Measurements from ENCODE around the gene NT5C1B. TPM values are rescaled to one million over a fixed set of nuclear protein-coding genes. Genes with fewer than 3 reads are reported as not detected.

Gene NT5C1B
- total RNA-seq, 1 experiment from 2014 or later = not detected

DNA sequence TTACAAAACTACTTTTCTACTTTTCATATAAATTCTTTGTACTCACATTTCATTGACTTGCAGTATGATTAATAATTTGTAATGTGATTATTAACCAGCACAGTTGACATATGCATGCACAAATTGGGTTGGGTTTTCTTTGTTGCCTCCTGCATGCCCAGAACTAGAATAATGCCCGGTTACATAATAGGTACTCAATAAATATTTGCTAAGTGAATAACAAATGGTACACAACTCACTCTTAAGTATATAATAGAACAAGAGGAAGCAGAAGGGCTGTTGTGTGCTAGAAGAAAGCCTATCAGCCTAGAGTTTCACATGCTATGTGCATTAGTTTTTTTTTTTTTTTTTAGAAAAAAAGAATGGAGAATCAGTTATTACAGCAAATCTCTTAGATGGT, 38.2 kb downstream of the NT5C1B start:
- no peak for DNase-seq (ENCODE audit: low read depth)

- DNase-seq (ENCODE audit: low read depth) = no peak
These were observed 38.9 kb downstream of the NT5C1B start for GRCh38 chr2:18550433-18550832.

DNA sequence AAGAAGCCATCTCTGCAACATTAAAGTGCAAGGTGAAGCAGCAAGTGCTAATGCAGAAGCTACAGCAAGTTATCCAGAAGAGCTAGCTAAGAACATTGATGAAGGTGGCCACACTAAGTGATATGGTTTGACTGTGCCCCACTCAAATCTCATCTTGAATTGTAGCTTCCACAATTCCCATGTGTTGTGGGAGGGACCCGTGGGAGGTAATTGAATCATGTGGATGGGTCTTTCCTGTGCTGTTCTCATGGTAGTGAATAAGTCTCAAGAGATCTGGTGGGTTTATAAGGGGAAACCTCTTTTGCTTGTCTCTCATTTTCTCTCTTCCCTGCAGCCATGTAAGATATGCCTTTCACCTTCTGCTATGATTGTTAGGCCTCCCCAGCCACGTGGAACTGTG, 40.3 kb downstream of the NT5C1B start:
- DNase-seq (ENCODE audit: low read depth) = no peak

- no peak for DNase-seq (ENCODE audit: low read depth)
These were observed 40.7 kb downstream of the NT5C1B start for GRCh38 chr2:18548621-18549020.

DNA sequence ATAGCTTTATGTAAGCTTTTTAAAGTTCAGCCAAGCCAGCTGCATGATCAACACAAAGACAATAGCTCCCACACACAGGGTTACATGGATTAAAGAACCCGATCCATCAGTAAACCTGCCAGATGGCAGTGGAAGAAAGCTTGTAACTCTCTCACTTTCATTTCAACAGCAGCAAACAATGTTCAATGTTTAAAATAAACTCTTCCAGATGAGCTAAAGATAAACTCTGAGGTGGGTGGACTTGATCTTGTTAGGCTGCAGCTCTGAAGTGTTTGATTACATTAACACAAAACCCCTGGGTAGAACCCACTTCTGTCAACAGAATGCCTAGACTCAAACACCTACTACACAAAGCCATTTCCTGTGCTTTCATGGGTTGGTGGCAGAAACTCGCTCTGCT, 42.8 kb downstream of the NT5C1B start:
- no peak for DNase-seq (ENCODE audit: low read depth)

- peak; percentile 73 for DNase-seq (ENCODE audit: low read depth)
These were observed 44.0 kb downstream of the NT5C1B start for GRCh38 chr2:18545384-18545783.

- DNase-seq (ENCODE audit: low read depth) = peak; percentile 20
These were observed 45.2 kb downstream of the NT5C1B start for GRCh38 chr2:18544171-18544570.

DNA sequence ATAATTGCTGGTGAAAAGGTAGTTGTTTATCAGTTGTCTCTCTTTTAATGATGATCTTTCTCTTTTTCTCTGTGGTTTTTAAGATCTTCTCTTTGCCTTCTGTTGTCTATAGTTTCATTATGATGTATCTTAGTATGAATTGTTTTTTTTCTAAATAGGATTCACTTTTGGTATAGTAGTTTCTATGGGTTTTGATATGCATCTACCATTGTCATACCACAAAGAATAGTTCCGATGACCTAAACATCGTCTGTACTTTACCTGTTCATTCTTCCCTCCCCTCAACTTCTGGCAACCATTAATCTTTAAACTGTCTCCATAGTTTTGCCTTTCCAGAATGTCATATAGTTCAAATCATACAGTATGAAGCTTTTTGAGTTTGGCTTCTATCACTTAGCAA, 48.5 kb downstream of the NT5C1B start:
- DNase-seq (ENCODE audit: low read depth) = no peak

DNA sequence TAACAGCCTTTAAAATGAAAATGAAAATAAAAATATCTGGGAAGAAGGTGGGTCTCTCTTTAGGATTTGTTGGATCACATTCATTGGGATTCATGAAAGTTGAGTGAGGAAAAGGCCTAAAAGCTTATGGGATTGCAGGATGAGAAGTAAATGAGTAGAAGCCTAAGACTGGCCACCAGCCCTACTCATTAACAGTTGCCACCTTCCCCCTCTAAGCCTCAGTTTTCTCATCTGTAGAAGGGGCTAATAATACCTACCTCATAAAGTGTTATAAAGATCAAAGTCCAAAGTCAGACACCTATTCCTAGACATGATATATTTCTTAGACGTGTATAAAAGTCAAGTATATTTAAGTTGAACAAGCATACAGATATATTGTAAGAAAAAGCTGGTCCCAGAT, 52.7 kb downstream of the NT5C1B start:
- no peak for DNase-seq (ENCODE audit: low read depth)

DNA sequence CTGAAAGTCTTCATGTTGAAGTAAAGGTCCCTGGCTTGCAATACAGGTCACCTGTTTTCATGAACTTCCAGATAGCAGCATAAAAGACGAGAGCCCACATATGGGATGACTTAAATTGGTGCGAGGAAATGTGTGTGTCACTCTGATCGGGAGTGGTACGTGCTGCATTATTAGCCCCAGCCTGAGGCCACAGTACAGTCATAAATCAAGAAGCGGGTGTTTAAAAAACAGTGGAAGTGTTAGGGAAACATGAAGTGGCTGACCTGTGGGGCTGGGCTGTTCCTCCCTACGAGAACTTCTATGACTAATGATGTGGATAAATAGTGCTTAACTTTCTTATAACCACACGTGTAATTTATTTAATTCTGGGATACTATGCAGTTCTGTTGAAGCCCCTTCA, 53.3 kb downstream of the NT5C1B start:
- DNase-seq (ENCODE audit: low read depth) = no peak

DNA sequence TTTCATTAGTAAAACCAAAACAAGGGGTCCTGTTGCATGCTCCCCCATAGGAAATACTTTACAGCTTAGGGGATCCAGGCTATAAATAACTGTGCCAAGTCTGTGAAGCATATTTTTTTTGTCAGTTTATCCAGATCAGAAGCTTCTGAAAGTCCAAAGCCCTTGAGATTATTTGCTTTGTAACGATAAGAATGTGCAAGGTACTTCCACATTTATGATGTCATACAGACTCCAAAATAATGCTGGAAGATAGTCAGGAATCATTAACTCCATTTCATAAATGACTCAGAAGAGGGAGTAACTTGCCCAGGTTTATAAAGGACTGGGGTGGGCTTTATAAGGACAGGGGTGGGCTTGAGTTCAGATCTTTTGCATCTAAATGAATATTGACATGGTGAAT, 58.2 kb downstream of the NT5C1B start:
- no peak for DNase-seq (ENCODE audit: low read depth)

DNA sequence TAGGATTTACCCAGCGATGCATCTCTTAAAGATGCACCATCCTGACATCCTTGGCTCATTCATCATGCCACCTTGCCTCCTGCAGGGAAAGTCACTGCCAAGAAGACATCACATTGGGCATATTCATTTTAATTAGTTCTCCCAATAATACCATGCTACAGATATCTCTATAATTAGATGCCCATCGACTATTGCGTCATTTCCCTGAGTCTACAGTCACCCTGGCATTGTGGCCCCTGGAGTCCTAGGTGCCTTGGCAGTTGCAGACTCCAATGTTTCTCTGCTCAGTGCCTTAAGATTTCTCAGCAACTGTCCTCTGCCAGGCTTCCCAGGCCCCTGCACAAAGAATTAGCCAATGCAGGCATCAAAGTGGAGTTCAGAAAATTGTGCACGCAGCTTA, 61.5 kb downstream of the NT5C1B start:
- DNase-seq (ENCODE audit: low read depth) = no peak

GRCh38 chr2:18527326-18527725, 62.0 kb downstream of the NT5C1B start:
- DNase-seq (ENCODE audit: low read depth) = no peak

DNA sequence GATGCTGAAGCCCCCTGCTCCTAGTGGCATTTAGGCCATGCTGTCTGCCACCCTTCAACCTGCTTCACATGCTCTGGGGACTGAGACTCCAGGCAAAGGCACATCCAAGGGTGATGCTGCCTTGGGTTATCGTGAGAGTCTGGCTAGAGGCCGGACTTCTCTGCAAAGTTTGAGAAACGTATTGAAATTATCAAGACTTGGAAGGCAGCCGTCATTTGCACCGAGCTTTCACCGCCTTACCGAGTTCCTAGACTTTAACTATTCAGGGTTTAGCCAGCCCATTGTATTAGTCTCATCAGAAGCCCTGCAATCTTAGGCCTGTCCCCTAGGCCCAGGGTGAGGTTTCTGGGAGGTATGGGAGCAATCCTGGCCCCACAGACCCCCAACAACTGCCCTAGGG, 62.9 kb downstream of the NT5C1B start:
- DNase-seq (ENCODE audit: low read depth) = no peak

DNA sequence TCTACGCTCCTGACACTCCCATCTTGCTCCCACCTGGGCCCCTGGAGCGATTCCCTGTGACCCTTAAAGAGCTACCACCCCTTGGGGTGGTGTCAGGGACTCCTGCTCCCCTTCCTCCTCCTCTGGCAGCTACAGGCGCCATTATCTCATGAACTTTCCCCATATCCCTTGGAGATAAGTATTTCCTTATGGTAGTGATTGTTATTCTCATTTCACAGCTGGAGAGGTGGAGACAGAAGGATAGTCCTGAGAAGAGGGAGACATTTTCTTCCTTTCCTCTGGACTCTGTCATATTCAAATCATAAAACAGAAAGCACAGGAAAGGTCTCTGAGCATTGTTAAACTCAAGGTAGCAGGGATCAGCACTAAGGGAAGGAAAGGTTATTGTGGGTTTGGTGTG, 63.5 kb downstream of the NT5C1B start:
- DNase-seq (ENCODE audit: low read depth) = no peak

- DNase-seq (ENCODE audit: low read depth) = no peak
These were observed 64.1 kb downstream of the NT5C1B start for GRCh38 chr2:18525236-18525635.

- DNase-seq (ENCODE audit: low read depth) = no peak
These were observed 66.8 kb downstream of the NT5C1B start for GRCh38 chr2:18522484-18523146.

- DNase-seq (ENCODE audit: low read depth) = peak; percentile 75
These were observed 68.6 kb downstream of the NT5C1B start for GRCh38 chr2:18520451-18521425.

GRCh38 chr2:18519914-18520450, 69.4 kb downstream of the NT5C1B start:
- no peak for DNase-seq (ENCODE audit: low read depth)

GRCh38 chr2:18518116-18519111, 71.0 kb downstream of the NT5C1B start:
- peak; percentile 56 for DNase-seq (ENCODE audit: low read depth)

GRCh38 chr2:18517386-18517785, 72.0 kb downstream of the NT5C1B start:
- DNase-seq (ENCODE audit: low read depth) = no peak
